GM21529 (cell line): ENCODE results near the gene AOAH.

ENCODE experiments used
- ATAC-seq: cut with Tn5 transposase; IDR thresholded peaks from one replicate; pipeline ENCODE4 v1.9.1; 2021; ENCODE audit not compliant: unreplicated experiment

Gene AOAH, protein sequence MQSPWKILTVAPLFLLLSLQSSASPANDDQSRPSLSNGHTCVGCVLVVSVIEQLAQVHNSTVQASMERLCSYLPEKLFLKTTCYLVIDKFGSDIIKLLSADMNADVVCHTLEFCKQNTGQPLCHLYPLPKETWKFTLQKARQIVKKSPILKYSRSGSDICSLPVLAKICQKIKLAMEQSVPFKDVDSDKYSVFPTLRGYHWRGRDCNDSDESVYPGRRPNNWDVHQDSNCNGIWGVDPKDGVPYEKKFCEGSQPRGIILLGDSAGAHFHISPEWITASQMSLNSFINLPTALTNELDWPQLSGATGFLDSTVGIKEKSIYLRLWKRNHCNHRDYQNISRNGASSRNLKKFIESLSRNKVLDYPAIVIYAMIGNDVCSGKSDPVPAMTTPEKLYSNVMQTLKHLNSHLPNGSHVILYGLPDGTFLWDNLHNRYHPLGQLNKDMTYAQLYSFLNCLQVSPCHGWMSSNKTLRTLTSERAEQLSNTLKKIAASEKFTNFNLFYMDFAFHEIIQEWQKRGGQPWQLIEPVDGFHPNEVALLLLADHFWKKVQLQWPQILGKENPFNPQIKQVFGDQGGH

DNA sequence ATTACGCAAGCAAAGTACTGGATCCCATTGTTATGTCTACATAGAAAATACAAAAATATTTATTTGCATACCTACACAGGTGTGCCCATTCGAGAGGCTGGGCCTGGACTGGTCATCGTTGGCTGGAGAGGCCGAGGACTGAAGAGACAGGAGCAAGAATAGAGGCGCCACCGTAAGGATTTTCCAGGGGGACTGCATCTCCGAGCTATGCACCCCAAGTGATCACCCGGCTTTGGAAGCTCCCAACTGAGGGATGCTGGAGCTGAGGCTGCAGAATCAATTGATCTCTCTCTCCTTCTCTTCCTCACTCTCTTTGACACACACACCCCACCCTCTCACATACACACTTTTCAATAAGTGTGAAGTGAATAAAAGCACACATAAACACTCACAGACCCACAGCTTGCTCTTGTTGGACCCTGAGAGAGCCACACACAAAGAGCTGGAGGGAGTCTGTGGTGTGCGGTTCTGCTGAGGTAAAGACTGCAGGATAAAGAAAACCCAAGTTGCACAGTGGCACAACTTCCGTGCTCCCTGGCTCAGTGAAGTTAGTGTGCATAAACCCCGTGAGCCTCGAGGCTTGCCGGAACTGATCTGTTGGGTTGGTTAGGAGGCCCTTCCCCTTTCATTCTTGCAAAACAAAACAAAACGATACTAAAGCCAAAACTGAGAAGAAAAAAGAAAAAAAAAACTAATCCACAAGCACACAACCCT, at the start of gene AOAH:
Gene AOAH, minus strand, starts transcription at position 544 of the 714 bp plus-strand sequence. Its CDS starts 346 bp downstream, at position 198.
- ATAC-seq, result peak; percentile 90

DNA sequence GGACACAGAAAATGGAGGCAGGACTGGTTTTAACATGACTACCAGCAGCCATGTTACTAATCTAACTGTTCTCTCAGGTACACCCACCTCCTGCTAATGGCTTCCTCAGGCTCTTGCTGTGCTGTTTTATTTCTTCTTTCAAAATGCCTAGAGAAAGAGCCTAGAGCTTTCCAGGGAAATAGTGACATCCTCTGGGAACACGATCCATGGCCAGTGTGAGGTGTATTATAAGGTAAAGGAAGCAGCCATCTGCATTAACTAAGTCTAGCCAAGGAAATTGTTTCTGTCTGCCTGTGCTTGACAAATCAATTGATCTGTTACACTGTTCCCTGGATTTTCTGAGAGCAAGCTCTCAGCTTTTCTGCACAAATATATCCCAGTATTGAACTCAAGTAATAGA, 42.2 kb upstream of the AOAH start:
- no peak for ATAC-seq

DNA sequence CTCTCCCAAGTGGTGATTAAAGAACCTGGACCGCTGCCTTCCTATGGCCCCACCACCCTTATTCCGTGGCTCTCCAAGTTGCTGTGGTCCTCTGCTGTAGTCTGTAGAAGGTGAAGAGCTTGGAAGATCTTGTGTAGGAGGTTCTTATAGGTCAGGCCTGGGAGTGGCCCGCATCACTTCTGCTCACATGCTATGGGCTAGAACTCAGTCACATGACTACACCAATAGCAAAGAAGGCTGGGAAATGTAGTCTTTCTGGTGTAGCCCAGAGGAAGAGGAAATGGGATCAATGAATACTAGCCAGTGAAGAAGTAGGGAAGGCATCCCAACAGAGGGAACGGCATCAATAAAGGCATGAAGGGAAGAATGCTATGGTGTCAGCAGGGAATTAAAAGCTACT, 41.3 kb upstream of the AOAH start:
- ATAC-seq, result no peak

DNA sequence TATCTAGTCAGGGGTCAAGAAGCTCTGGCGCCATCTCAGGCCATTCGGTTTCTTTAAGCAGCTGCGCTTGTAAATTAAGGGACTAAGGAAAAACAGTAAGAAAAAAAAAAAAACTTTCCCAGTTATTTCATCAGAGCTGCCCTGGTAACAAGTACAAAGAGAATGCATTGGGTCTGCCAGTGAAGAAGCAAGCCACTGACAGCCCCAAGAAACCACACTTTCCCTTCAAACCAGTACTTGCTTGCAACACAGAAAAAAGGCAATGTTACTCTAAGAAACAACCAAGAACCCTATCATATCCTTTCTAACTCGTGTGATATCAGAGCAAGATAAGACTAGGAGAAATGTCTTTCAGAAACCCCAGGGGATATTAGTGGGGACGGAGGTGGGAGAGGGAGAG, 40.6 kb upstream of the AOAH start:
- no peak for ATAC-seq

DNA sequence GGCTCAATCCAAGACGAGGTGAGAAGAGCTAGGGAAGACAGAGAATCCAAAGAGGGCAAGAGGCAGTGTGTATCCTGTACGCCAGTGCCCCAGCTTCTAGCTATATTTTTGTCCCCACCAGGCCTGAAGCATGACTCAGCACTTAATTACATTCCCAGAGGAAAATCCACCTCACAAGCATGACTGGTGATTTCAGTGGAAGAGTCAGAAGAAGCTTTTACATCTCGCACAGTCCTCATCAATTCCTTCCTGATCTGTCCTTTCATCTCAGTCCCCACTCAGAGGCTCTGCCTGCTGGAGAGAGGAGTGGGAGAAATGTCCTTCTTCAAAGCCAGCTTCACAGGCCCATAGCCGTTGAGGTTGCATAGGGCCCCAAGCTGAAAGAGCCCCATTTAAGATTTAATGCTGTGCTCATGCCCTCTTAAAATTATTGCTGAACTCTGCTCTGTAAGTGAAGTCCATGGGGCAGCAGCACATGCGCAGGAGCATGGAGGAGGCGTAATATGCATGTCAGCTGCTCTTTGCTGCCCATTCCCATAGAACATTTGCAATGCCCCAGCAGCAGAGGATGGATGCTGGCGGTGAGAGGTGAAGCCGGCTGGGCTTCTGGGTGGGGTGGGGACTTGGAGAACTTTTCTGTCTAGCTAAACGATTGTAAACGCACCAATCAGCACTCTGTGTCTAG, 39.0 kb upstream of the AOAH start:
- ATAC-seq, result no peak

DNA sequence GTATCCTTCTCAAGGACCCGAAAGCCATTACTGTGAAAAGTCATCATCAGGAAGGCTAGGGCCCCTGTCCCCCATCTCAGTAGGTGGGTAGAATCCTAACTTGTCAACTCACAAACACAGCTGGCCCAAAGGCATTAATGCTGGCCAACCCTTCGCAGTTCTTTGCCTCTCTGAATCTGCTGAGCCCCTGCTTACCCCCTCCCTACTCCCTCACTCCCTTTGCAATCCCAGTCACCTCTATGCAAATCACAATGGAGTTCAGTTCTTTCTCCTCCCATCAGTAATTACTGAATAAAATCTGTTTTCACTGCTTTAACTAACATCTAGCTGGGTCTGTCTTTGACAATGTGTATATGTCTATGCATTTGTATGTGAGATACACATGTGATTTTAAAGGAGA, 38.1 kb upstream of the AOAH start:
- no peak for ATAC-seq

DNA sequence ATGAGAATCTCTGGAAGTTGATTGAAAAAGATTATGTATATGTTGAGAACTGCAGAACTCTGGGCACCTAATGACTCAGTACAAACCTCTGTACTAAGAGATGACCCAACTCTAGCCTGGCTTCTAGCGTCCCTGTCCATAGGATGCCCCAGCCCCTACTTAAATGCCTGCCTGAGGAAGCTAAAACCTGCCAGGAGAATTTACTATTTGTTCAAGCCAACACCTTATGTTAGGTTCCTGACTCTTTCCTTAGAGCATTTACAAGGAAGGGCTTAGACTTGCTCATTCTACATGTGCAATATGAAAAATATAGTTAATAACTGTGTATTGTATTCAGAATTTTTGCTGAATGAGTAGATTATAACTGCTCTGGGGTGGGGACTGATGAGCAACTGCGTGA, 37.5 kb upstream of the AOAH start:
- no peak for ATAC-seq

DNA sequence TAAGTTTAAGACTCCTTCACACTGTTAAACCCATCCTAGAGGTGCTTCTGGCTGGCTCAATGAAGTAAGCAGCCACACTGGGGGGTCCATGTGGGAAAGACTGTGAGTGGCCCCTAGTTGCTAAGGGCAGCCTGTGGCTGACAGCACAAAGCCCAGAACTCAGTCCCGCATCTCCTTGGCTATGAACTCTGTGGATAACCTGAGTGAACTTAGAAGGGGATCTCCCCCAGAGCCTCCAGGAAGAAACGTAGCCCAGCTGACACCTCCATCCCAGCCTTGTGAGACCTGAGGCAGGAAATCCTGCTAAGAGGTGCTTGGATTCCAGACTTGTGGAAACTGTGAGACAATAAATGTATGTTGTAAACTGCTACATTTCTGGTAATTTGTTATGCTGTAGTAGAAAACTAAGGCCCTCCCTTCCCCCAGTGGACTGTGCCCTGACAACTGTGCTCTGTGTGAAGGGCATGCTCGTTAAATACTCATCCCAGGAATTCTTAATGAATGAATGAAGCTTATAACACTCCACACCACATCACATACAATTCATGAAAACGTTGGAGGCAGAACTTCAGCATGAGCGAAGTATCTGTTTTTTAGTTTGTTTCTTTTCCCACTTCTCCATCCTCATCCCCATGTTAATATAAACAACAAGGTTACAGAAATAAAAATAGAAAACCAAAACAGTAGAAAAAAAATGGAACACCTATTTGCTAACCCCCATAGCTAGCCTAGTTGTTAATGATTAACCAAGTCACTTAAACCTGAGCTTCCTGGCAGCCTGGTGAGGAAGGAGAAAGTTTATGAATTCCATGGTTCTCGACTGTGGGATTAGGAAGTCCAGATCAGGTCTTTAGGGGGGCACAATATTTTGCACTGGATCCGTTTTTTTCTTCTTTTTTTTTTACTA, 36.8 kb upstream of the AOAH start:
- ATAC-seq, result no peak

DNA sequence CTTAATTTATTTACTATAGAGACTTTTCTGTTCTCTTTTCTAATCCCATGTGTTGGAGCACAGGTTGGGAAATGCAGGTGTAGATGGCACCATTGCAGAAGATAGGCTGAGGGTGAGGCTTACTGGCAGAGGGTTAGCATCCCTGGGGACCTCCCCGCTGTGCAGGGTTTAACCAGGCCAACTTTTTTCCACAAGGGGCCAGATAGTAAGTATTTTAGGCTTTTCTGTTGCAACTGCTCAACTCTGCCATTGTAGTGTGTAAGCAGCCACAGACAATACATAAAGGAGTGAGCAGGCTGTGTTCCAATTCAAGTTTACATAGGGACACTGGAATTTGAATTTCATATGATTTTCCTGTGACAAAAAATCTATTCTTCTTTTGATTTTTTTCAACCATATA, 34.6 kb upstream of the AOAH start:
- no peak for ATAC-seq

DNA sequence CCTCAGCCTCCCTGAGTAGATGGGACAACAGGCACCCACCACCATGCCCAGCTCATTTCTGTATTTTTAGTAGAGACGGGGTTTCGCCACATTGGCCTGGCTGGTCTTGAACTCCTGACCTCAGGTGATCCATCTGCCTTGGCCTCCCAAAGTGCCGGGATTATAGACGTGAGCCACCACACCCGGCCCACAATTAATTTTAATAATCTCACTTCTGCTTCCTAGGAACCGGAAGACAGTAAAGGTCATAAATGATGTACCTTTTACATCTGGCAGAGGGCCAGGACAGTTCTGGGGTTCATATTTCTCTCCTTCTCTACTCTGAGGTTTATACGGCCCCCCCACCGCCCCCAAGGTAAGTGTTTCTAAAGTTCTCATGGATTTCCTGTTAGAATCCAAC, 31.2 kb upstream of the AOAH start:
- no peak for ATAC-seq

DNA sequence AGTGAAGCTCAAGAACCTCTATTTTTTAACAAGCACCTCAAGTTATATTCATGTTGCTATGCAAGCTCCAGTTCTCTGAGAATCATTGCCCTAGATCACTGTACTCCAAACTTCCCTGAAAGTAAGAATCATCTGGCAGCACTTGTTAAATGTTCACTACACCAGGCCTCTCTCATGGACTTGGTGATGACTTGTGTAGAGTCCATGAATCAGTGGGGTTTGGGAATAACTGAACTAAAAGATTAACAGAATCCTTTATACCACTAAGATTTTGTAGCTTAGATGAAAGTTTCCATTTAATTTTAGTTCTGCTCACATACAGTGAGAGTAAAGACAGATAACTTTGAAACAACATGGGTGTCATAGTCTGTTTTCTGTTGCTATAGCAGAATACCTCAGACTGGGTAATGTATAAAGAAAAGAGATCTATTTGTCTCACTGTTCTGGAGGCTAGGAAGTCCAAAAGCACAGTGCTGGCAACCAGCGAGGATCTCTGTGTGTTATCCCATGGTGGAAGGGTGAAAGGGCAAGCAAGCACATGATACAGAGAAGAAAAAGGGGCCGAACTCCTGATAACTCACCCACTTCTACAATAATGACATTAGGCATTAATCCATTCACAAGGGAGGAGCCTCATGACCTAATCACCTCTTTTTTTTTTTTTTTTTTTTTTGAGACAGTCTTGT, 27.9 kb upstream of the AOAH start:
- no peak for ATAC-seq

DNA sequence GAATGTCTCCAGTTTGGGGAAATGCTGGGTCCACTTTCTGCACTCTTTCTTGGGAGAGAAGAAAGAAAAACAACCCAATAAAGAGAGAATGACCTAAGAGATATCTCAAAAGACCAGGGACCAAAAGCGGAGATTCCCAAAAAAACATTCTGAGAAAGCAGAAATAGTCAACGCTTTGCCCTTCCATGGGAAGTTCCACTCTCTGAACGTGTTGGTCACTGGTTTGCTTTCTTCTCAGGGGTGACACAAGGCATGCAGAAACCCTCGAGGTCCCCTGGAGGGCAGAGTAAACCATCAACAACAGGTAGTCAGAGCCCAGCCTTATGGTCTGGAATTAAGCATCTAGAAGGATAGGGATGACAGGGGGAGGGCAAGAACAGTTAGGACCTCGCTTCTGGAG, 26.2 kb upstream of the AOAH start:
- no peak for ATAC-seq

DNA sequence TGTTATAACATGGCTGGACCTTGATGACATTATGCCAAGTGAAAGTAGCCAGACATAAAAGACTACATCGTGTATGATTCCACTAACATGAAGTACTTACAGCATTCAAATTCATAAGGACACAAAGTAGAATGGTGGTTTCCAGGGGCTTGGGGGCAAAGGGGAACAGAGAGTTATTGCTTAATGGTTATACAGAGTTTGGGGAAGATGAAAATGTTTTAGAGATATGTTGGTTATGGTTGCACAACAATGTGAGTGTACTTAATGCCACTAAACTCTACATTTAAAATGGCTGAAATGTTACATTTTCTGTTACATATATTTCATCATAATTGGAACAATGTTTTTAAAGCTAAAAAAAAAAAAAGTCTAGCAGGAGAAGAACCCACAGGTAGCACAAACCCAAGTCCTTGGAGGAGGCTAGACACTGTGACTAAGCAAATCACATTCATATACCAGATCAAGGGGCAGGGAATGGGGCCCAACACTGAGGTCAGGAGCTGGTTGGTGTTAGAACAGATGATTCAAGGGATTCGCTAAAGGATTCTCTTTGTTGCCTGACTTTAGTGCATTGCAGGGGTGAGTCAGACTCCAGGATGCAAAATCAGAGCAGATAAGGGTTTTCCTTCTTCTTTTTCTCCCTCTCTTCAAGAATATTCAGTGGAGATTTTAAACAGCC, 25.1 kb upstream of the AOAH start:
- ATAC-seq, result no peak

DNA sequence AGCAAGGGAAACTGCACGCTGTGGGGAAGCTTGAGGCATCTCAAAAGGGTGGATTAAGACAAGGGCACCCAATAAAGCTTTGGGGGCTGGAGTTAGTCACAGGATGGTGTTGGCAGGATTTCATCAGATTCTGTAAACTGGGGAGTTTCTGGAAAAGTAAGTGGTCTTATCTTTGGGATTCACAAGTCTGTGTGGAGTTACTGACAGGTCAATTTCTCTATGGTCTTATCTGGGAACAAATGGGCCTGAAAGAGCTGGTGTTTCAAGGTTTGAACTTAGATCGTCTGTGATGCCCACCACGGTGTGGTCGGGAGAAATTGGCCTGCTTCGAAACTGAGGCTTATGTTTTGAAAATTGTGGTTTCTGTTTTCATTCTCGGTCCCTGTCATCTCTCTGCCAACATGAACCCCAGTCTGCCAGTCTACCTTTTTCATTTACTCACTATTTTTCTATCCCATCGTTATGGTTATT, 23.8 kb upstream of the AOAH start:
- ATAC-seq, result no peak

DNA sequence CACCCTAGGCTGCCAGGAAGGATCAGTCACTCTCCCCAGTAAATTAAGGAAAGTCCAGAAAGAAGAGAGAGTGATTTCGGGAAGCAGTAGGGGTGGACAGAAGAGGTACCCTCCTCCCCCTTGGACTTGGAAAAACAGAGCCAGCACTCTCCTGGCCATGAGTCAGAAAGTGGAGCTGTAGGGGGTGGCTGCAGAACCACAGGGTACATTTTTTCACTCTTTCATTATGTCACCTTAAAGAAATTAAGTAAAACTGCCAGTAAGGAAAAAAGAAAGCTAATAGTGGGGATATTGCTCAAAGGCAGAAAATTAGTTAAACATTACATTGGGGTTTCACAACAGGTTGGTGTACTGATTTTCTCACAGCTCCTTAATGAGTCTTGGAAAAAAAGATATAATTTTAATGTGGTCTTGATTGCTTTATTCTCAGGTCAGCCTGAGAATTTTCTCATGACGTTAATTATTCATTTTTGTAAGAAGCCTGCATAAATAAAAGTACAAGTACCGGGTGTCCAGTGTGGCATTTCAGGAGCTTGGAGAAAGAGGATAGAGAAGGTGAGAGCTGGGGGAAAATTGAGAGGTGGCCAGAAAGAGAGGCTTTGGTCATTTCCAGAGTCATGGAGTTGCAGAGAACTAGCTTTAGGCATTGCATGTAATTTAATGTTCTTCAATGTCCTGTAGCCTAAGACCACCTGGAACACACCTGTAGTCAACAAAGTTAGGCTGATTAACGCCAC, 23.2 kb upstream of the AOAH start:
- no peak for ATAC-seq

DNA sequence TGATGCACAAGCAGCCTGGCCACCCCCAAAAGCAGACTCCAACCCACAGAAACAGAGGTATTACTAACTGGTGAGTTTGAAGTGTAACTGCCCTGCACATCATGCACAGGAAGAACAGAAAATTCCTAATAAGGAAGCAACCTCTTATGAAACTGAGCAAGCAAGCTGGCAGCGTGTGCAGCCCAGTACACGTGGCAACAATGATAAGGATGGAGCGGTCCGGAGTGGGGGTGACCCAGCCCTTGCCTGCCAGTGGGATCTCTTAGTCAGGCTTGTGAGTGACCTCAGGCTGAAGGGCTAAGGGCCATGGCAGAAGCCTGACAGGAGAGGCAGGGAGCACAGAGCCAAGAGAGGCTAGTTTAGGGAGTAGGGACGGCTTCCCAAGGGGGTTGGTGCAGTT, 22.1 kb upstream of the AOAH start:
- ATAC-seq, result no peak

DNA sequence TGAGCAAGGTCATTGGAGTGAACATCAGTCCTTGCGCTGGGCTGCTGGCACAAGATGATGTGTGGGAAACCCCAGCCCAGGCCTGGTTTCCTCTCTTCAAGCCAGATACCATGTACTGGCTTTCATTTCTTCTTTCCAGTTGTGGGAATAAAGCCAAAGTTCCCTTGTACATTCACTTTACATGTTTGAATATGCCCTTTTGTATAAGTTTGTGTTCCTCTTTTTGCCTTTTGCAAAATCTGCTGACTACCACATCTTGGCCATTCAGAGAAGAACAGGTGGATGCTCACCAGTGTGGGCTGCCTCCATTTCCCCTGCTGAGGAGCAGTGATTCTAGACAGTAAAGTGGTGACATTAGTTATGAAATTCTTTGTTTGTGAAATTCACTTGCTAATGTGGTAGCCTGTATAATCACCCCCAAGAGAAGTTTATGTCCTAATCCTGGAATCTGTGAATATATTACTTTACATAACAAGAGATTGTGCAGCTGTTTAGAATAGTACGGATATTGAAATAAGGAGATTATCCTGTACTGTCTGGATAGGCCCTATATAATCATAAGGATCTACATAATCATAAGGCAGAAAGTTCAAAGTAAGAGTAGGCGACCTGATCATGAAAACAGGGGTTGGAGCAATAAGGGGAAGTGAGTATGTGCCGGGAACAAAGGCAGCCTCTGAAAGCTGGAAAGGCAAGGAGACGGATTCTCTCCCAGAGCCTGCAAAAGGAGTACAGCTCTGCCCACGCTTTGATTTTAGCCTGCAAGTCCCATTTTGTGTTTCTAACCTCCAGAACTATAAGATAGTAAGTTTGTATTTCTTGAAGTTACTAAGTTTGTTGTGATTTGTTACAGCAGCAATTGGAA, 18.8 kb upstream of the AOAH start:
- ATAC-seq, result peak; percentile 72

DNA sequence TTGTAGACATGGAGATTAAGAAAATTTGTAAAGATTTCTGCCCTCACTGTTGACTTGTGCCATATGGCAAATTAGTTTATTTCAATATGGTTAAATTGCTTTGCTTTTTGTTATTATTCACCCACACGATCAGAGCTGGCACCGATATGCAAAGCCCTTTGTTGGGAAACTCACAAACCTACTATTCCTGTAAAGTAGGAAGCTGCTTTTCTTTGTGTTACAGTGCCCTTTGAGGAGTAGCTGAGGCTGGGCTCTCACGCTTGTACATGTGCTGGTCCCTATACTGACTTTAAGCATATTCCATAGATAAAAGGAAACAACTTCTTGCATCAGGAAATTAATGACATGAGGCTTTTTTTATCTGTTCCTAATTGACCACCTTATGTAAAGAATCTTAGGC, 17.6 kb upstream of the AOAH start:
- no peak for ATAC-seq
